Activated CD4-positive, alpha-beta T cell treated with anti-CD3 and anti-CD28 coated beads for 48 hours (primary cell): ENCODE results near the gene NAA16.

Experiments used
- DNase-seq: peaks from one replicate; pipeline ENCODE4 v3.0.0-alpha.2; 2020

Gene NAA16

DNA sequence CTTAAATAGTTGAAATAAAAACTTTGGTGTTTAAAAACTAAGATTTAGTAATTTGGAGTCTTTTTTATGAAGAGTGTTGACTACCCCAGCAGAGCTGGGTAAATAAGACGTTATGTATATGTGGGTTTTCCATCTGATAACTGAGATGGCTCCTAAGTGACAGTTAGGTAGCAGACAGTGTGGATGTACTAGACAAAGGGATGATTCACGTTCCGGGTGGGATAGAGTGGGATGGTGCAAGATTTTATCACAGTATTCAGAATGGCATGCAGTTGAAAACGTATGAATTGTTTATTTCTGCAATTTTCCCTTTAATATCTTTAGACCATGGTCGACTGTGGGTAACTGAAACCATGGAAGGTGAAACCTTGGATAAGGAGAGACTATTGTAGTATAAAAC lies 50.4 kb downstream of the NAA16 start:
- no peak for DNase-seq

DNA sequence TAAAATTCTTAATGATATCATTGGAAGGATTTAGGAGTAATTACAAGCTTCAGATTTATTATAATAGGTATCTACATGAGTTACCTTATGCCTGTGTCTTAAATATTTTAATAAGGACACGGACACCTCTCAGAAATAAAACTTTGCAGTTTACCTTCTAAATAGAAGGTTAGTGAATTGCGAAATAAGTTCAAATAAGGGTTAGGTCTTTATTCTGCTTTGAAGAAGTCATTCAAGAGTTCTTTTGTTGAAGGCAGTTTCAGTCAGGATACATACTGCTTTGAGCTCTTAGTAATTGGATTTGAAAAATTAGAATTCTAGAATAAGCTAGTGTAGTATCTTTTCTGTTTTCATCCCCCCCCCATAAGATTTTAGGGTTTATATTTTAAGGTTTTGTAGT lies 53.0 kb downstream of the NAA16 start:
- no peak for DNase-seq

DNA sequence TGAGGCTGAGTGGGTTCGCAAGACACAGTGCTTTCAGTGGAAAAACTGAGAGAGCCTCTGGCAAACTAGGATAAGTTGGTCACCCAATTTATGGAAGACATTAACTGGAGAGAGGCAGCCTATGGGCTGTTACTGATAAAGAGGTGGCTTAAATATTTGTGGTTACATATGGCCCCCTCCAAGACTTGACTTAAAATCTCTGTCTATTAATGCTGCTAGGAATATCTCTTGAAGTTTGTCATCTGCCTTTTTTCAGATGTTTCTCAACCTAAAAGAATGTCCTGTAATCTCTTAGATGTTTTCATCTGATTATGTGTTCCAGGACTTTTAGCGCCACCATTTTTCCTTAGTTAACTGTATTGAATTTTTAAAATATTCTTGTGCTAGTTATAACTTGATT lies 54.6 kb downstream of the NAA16 start:
- no peak for DNase-seq

DNA sequence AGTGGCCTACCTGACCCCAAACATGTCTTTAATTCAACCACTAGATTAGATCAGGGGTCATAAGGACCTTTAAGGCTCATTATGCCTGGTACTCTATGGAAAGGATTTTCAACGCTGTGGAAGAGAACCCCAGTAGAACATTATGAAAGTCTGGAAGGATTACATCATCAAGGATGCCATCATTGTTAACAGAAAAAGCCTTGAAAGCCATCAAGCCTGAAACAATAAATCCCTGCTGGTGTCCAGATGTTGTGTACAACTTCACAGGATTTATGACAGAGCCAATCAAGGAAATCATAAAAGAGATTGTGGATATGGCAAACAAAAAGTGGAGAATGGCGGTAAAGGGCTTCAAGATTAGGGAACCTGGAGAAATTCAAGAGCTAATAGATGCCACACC lies 59.7 kb downstream of the NAA16 start:
- DNase-seq, result no peak

DNA sequence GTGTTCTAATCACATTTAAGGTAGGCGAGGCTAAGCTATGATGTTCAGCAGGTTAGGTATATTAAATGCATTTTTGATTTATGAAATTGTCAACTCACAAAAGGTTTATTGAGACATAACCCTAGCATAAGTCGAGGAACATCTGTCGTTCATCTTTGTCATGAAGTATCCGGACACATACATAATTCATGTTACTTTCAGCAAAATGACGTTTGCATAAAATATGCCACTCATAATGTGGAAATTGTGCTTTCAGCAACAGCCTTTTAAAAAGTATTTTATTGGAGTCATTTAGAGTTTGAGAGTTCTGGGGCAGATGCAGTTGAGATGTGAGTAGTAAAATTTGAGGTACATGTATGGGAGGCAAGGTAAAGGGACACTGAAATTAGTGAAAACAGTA lies 66.4 kb downstream of the NAA16 start:
- no peak for DNase-seq

DNA sequence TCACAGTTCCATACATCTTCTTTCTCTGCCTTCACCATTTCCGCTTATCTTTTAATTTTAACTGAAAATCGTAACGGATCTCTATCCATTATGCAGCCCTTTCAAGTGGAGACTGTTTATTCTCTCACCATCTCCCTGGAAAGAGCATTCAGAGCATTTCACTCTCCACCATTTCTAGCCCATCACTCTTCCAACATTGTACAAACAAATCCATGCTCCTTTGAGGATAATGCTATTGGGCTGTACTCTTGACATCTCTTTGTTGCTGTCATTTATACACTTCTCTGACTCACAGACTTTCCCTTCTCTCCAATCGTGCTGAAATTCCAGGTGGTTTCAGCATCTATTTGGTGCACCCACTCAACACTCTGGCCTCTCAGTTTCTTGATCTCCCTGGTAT lies 71.4 kb downstream of the NAA16 start:
- DNase-seq, result no peak

DNA sequence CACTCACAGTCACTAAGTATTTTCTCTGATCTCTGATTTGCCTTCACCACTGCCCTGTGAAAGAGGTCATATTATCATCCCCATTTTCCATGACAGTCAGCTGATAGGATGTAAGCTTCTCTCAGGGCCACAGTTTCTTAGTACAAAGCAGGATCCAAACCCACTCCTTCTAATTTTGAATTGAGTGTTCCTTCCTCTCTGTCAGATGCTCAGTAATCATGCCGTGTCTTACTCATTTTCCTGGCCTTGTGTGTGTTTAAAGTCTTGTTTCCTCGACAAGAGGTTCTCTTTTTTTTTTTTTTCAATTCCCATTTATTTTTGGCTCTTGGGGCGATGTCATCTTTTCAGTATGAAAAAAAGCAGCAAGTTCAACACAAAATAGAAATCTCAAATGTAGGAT lies 72.3 kb downstream of the NAA16 start:
- DNase-seq, result no peak

DNA sequence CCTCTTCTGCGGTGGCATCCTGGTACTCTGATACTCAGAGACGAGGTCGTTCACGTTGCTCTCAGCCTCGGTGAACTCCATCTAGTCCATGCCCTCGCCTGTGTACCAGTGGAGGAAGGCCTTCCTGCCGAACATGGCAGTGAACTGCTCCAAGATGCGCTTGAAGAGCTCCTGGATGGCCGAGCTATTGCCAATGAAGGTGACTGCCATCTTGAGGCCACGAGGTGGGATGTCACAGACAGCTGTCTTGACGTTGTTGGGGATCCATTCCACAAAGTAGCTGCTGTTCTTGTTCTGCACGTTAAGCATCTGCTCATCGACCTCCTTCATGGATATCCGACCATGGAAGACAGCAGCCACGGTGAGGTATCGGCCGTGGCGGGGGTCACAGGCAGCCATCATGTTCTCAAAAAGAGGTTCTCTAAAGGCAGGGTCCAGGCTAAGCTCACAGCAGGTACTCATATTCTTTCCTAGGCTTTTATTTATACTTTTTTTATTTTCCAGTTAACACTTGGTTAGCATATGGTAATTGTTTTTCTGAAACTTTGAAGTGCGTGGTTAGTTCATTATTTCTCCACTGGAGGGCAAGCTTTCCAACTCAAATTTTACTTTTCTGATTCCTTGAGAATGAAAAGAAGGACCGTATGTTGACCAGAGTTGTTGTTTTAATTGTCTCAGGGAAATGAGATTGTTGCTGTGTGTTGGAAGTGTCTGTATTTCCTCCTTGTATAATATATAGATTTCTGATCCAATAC lies 73.9 kb downstream of the NAA16 start:
- DNase-seq, result no peak

DNA sequence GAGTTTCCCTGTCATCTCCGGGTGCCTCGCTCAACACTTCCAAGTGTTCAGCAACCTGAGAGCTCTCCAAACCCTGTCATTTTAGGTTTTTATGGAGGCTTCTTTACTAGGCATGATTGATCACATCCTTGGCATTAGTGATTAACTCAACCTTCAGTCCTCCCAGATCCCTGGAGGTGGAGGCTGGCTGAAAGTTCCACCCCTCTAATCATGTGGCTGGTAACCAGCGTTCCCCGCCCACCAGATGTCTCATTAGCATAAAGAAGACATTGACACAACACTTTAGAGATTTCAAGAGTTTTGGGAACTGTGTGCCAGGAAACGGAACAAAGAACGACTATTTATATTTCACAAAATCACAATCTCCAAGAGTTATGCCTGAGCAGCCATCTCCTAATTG lies 75.1 kb downstream of the NAA16 start:
- DNase-seq, result no peak

DNA sequence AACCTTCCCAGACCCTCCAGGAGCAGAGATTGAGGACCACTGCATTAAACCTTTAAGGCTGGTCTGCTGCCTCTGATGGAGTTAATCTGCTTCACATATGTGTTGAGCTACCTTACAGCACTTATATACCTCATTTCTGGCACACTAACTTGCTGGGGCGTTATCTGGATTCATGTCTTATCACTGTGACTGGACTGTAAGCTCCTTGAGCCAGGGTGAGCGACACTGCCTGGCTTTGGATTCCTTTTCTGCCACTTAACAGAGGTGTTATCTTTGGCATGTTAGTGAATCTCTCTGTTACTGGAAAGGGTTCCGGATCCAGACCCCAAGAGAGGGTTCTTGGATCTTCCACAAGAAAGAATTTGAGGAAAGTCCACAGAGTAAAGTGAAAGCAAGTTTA lies 76.5 kb downstream of the NAA16 start:
- no peak for DNase-seq

DNA sequence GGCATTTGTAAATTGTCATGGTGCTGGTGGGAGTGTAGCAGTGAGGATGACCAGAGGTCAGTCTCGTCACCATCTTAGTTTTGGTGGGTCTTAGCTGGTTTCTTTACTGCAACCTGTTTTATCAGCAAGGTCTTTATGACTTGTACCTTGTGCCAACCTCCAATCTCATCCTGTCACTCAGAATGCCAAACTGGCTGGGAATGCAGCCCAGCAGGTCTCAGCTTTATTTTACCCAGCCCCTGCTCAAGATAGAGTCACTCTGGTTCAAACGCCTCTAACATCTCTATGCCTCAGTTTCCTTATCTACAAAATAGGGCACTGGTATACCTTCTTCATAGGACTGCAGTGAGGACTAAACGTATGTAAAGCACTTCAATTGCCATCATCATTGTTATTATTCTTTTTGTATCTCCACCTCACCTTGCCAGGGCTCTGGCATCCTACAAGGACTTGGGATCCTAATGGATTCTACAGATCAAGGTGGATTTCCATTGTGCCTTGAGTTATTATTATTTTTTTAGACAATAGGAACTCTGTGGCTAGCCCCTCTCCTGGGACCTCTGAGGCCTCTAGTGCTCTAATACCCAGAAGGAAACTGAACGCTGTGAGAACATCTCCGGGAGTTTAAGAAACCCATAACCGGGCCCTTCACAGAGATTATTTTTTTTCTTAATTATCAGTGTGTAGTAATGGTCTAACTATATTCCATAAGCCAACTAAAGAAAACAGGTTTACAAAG lies 77.2 kb downstream of the NAA16 start:
- DNase-seq, result no peak

DNA sequence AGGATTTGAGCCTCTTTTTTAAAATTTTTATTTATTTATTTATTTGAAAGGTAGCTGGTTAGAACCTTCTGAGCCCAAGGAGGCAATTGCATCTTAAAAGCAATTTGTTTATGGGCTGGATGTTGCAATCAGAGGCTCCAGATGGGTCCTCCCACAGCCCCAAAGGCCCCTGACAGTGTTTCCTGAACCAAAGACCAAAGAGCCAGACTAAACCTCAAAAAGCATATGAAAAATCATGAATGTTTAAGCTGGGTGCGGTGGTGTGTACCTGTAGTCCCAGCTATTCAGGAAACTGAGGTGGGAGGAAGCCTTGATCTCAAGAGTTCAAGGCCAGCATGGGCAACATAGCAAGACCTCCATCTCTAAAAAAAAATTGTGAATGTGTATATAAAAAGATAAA lies 78.5 kb downstream of the NAA16 start:
- no peak for DNase-seq

DNA sequence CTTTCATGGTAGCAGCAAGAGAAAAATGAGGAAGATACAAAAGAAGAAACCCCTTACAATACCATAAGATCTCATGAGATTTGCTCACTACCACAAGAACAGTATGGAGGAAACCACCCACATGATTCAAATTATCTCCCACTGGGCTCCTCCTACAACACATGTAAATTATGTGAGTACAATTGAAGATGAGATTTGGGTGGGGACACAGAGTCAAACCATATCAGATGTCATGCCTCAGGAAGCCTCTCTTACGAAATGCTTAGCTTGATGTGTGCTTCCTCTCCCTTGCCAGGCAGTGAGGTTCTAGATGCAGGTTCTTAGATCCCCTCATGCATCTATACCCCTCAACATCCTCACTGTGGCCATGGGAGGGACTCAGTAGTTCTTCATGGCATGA lies 83.1 kb downstream of the NAA16 start:
- no peak for DNase-seq

DNA sequence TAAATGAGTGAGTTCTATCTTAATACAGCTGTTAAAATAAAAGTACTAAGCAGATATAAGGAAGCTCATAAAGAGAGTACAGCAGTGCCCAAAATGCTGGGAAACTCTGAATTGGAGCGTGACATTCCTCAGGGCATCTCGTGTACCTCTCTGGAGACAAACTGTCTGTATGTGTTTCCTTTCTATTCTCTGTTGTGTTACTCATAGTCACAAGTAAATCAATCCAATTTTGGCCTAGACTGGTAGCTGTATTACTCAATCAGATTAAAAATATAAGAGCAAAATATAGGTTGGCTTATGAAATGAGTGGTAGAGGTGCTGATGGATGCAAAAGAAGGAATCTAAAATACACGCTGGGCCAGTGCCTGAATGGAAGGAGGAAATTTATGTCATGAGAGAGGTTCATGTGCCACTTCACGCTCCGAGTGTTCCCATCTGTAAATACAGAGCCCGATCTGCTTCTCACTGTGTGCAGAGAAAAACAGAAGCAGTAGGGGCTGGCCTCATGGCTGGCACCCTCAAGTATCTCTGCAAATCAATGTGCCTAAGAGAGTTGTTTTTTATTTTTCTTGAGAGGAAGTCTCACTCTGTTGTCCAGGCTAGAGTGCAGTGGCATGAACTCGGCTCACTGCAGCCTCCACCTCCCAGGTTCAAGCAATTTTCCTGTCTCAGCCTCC lies 87.6 kb downstream of the NAA16 start:
- DNase-seq, result no peak

DNA sequence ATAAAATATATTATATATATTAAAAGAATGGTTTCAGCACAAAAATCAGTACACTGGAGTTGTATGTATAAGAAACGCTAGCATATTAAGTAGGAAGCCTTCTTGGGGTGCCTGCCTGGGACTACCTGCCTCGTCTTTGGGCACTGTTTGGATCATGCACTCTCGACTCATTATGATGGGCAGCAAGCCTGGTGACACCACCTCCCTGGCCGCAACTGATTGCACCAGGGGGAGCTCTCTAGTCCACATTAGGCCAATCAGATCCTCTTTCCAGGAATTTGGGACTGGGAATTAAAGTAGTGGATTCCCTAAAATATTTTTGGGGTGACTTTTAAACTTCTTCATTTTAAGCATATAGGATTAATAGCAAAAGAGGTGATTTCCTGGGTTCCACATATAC lies 90.3 kb downstream of the NAA16 start:
- no peak for DNase-seq

DNA sequence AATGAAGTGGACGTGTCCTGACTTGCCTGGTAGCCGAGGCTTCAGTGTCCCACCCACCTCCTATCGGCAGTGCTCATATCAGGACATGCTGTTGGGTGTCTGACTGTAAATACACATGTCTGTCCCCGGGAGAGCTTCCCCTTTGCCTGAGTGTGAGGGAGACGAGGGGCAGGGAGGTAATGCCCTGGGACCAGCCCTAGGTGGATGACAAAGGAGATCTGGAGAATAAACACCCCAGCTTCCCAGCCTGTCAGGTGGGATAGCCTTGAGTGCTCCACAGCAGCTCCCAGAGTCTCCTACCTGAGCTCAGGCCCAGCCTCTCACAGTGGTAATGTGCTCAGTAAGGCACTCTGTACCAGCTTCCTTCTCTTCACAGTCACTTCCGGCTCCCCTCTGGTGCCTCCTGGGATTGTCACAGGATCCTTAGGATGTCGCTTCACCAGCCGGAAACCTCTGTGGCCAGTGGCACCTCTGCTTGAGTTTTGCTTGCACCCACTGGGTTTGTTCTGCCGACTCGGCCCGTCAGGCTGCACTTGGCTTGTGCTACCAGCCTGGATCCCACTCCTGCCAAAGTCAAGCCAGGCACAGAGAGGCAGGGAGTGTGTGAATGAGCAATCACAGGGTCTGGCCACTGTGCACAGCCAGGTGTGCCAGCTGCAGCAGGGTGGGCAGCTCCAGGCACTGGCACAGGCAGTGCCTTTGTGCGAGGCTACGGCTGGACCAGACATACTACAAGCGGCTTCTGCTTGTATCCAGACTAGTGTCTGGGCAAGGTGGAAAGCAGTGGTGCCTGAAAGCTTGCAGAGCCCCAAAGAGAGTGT lies 91.8 kb downstream of the NAA16 start:
- DNase-seq, result no peak

DNA sequence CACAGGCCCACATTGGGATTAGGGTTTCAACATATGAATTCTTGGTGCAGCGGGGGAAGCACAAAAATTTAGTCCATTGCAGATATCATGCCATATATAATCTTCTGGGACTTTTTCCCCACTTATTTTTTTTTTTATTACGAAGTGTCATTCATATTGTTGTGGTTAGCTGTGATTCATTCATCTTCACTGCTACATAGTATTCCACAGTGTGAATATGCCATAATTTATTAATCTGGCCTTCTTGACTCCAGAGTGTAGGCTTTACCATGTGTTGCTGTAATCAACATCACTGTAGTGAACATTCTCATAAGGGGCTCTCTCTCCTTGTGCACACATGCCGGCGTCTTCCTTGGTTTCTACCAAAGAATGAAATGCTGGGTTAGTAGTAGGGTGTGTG lies 92.9 kb downstream of the NAA16 start:
- DNase-seq, result no peak

DNA sequence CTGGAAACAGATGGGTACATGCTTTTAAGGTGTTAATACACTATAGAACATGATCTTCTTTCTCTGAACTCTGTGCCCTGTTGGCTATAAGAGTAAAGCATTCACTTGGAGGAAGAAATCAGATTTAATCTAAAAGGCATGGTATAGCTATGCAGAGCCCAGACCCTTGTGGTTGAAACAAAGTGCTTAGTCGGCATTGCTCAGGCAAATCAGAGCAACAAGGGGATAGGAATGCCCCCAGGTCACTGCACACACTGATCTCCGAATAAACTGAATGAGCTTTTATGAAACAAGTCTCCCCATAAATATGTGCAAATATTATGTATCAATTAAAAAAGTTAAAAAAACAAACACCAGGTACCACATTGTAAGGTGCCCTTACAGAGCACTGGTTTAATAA lies 94.3 kb downstream of the NAA16 start:
- DNase-seq, result no peak

DNA sequence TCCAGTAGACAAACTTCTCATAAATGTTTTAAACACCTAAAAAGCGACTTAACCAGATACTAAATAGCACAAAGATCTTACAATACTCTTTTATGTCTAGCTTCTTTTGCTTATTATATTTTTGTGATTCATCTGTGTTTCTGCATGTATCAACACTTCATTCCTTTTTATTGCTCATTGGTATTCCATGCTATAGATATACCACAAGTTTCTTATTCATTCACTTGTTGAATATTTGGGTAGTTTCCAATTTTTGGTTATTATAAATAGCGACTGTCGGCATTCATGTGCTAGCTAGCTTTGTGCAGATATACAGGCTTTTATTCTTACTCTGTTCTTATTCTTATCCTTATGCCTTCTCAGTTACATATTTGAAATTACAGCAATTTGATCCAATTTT lies 96.3 kb downstream of the NAA16 start:
- DNase-seq, result no peak

DNA sequence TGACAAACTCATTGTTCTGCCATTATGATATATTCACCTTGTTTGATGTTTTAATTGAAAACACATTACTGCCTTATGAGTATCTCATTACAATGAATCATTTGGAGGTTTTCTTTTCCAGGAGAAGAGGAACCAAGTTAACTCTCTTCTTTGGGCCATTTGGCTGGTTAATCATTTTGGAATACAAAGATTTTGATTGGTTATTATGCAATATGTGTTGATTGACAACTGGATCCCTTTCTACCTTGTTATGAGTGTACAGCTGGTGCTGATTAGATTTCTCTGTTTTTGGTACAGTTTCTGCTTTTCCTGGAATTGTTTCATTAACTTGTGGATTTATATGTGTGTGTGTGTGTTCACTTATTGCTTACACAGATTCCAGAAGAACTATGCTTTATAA lies 97.1 kb downstream of the NAA16 start:
- no peak for DNase-seq

DNA sequence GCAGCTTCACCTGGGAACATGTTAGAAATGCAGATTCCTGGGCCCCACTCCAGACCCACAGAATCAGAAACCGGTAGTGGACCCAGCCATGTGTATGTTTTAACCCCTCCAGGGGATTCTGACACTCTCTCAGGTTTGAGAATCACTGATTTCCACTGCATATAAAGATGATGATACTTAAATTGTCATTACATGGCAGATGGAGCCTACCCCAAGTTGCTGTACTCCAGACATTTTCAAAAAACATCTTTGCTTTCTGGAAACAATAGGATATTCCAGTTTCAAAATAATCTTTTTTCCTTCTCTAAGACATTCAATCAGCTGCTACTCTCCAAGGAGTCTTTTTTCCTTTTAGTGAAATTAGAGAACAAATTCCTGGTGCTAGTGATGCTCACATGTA lies 97.7 kb downstream of the NAA16 start:
- no peak for DNase-seq

DNA sequence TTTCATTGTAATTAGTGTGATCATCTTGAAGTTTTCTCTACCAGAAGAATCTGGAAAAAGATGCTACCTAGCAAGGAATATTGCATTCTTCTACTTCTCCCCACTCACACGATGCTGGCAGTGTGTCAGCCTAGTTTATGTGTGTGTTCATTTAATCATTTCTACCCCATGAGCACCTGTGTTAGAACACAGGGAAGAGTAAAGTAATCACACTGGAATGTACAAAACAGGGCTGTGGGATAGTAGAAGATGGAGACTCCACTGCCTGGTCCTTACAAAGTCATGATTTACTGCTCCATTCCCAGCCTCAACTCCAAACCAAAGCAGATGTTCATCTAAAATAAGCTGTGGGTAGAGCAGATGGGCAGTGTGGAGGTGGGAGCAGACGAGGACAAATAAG lies 98.5 kb downstream of the NAA16 start:
- no peak for DNase-seq

DNA sequence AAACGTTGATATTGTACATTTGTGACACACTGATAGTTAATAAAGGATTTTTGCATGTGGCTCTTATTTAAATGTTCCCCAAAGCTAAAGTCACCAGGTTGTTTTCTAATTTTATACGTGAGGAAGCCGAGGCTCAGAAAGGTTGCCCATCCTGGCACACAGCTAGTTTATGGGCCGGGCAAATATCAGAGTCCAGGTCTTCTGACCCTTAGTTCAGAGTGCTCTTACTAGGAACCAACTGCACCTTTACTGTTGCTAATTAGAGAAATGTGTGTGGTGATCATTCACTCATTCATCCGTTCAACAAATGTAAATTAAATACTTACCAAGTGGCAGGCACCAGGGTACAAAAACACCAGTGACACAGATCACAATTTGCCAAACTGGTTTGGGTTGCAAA lies 100.0 kb downstream of the NAA16 start:
- no peak for DNase-seq
